T47D (cell line): ENCODE results near the gene AGER.
A peak's percentile ranks its signal among the peaks of the same experiment; 100 is the strongest.
"Not testable (repeated sequence)": the region's sequence is repeated elsewhere in the genome, so short reads cannot be mapped to it uniquely, and the experiment has no call there.

Source experiments
- DNase-seq, 2 experiments: peaks; one replicate each; pipeline versions ENCODE4 v3.0.0 to v3.0.0-alpha.2; 2011 to 2012; ENCODE audit warnings: low read depth in 1 of 2, low spot score in 1 of 2
- JUND ChIP-seq: IDR thresholded peaks from 2 replicates; pipeline ENCODE4 v1.6.1; 2012; ENCODE audit warnings: low read depth
- in situ Hi-C: cut with HindIII; loops from 2 replicates; pipeline ENCODE4 v1.10.0; 2016; ENCODE audit warnings: low sequenced_read_pairs, low pct_unique_long_range_greater_than_20kb

The AGER gene

DNA sequence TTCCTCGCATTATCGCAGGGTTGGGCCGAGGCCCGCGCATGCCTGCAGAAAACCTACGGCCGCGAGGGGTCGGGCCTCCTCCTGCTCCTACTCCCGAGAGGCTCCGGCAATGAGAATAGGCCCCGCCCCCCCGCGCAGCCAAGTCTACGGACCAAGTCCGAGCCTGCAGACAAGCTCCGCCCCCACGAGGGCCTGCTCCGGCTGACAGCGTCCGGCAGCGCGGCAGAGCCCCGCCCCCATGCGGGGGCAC lies 11.5 kb upstream of the AGER start:
- peak; percentile 88 to 100 for DNase-seq
- TF ChIP-seq JUND: no peak
- in situ Hi-C loops: no loop called here

DNA sequence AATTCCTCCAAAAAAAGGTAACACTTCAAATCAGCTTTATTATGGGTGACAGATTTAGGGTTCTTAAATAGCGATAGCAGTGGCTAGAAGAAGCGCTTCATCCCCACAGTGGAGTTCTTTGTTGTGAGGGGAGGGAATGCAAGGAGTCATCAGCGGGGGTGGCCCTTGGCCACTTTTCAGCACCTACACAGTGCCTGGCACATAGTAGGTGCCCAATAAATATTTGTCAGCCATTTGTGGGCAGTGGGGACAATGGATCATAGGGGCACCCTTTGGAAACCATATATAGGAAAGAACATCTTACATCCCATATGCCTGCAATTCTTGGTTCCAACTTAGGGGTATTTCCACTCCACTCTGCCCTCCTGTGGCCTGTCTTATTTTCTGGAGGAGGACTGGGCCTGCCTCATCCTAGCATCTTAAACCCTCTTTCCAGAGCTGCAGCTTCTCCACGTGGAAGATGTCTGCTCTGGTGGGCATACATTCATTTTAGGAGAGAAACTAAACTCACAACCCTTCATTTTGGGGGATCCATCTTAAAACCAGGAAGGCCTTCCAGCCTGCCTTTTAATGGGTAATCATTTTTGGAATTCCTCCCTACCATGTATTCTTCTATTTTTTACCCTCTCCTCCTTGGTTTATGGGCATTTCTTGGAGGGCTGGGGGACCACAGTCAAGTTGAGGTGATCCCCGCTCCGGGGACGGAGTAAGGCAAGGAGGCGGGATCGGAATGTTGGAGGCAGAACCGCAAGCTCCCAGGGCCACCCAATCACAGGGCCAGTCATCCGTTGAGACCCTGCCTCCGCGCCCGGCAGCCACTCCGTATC lies 11.0 kb upstream of the AGER start:
- in situ Hi-C loops: no loop called here
- peak in 1 of 2 experiments; percentile 80 for DNase-seq
- TF ChIP-seq JUND: no peak

DNA sequence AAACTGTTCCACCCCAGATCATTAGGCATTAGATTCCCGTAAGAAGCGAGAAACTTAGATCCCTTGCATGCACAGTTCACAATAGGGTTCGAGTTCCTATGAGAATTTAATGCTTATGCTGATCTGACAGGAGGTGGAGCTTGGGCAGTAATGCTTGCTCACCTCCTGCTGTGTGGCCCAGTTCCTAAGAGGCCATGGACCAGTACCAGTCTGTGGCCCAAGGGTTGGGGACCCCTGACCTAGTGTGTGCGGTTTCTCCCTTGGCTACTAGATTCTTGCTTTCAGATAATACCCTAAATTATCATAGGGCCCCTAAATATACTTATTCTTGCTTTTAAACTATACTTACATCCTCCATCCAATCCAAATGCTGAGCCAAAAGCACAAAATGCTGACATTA lies 10.3 kb upstream of the AGER start:
- TF ChIP-seq JUND: no peak
- no peak for DNase-seq
- in situ Hi-C loops: no loop called here

DNA sequence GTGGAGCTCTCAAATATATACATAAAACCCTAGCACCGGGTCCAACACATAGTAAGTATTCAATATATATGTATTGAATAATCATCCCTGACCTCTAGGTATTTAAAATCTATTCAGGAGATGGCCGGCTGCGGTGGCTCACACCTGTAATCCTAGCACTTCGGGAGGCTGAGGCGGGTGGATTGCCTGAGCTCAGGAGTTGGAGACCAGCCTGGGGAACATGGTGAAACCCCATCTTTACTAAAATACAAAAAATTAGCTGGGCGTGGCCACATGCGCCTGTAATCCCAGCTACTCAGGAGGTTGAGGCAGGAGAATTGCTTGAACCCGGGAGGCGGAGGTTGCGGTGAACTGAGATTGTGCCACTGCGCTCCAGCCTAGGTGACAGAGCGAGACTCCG lies 9.0 kb upstream of the AGER start:
- in situ Hi-C loops, DNase-seq: not testable (repeated sequence)

DNA sequence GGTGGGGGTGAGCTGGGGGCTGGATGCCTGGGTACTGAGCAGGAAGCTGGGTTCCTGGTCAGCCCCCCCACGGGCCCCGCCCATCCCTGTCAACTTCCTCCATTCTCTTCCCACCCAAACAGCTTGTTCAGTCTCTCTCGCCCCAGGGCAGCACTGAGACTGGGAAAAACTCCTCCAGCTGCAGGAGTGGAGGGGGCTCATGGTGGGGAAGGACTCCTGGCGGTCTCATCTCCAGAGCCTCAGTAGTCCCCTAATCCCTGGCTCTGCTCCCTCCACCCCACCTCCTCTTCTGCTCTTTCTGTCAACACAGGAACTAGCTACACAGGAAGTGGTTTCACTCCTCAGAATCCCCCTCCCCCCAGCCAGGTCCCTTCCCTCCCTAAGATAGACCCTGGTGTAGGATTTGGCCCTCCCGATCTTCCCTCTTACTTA lies 8.6 kb upstream of the AGER start, which contains the start of gene GPSM3:
Gene GPSM3, minus strand, starts transcription at position 36 of the 432 bp plus-strand sequence. CDS start 130 bp downstream, outside the sequence.
- in situ Hi-C loops: no loop called here
- DNase-seq: no peak
- TF ChIP-seq JUND: no peak

DNA sequence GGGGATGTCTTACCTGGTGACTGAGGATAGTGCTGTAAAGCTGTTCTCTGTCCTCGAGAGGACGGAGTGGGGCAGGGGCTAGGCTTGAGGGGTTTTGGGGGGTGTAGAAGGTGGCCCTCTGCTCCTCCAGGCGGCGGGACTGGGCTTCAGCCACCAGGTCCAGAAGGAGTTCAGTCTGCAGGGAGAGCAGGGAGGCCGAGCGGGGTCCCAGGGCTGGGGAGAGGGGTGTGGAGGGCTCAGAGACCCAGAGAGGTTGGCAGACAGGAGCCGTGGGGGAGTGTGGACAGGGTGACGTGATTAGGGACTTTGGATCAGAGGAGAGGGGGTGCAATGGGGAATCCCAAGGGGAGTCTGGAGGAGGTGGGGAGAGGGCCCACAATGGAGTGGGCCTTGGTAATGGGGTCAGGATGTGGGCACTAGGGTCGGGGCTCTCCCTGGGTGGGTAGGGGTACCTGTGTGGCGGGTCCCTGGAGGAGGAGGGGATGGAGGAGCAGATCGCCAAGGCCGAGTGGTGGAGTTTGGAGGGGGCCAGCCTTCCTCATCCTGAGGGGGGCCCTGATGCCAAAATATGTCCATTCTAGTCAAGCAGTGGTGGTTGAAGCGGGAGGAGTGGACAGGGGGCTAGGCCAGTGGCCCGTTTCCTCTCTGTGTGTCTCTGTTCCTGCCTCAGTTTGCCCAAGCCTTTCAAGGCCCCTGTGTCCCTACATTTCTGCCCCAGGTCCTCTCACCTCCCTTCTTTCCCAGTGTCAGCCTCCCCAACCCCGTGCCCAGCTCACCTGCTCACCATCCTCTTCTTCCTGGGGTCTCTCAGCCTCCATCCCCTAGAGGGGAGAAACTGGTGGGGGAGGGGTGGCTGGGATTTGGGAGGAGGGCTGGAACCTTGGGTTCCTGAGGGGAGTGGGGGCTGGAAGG lies 7.9 kb upstream of the AGER start:
- TF ChIP-seq JUND: no peak
- in situ Hi-C loops: no loop called here
- no peak for DNase-seq

DNA sequence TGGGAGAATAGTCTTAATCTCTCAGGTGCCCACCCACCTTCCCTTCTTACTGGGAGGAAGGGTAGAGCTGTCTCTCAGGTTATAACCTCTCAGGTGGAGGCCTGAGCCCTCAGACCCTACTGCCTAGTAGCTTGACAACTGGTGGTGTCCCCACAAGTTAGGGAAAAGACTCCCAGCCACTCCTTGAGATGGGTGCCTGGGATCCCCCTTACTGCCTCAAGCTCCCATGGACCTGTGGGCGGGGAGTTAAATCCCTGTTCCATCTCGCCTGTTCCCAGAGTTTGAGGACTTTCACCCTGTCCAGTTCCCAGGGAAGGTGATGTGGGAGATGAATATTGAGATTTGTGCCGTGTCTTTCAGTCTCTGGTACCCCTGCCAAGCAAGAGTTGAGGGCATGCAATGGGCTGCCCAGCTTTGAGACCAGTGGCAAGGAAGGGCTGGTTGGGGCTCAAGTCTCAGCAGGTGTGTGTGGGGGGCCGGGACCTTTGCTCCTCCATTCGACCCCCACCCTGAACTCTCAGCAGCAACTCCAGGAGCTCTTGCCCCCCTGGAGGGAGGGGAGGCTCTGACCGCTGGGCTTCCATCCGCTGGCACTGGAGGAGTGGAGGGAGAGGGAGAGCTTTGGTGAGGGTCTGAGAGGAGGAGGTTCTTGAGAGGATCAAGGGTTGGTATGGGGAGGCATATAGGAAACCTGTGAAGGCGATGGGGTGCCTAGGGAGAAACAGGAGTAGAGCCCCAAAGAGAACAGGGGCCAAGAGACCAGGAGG lies 7.0 kb upstream of the AGER start:
- DNase-seq: no peak
- in situ Hi-C loops: no loop called here
- no peak for TF ChIP-seq JUND

DNA sequence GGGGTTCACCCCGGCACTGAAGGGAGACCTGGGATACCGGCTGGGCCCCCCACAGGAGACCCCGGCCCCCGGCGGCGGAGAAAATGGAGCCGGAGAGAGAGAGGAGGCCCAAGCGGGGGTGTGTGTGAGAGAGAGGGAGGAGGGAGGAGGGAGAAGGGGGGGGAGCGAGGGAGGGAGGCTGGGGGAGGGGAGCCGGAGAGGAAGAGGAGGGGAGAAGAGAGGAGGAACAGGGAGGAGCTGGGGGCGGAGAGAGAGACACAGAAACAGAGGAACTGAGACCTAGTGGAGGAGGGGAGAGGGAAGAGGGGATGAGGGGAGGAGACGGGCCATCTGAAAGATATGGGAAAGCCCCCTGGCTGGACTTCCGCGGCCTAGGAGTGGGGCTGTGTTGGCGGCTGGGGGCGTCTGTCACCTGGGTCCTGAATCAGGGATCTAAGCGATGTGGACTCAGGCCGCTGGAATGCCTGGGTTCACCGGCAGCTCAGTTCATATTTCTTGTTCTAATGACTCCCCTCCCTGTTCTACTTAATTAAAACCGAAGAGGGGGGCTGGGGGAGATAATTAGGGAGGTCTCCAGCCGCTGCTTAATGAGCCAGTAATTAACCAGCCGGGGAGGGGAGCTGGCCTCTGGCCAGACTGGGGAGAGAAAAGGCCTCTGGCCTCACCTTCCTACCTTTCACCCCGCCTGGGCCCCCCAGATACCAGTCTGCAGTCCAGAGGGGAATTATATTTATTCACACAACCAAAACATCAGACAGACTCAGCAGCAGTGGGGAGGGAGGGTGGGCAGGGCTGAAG lies 6.2 kb upstream of the AGER start, which contains the start of gene PBX2:
Gene PBX2, minus strand, starts transcription at position 149 of the 798 bp plus-strand sequence. CDS start 287 bp downstream, outside the sequence.
- in situ Hi-C loops: no loop called here
- no peak for TF ChIP-seq JUND
- DNase-seq: peak; percentile 62 to 93

DNA sequence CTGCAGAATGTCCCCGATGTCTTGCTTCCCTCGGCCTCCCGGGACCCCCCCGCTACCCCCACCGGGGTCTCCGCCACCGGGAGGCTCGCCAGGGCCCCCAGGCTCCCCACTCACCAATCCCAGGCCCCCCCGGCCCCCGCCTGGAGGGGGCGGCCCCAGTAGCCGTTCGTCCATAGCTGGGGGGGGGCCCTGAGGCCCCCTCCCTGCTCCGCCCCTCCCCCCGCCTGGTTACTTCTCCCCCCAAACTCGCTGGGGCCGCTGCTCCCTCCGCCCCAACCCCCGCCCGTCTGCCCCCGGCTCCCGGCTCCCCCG lies 5.6 kb upstream of the AGER start:
- no peak for TF ChIP-seq JUND
- in situ Hi-C loops: no loop called here
- DNase-seq: no peak

DNA sequence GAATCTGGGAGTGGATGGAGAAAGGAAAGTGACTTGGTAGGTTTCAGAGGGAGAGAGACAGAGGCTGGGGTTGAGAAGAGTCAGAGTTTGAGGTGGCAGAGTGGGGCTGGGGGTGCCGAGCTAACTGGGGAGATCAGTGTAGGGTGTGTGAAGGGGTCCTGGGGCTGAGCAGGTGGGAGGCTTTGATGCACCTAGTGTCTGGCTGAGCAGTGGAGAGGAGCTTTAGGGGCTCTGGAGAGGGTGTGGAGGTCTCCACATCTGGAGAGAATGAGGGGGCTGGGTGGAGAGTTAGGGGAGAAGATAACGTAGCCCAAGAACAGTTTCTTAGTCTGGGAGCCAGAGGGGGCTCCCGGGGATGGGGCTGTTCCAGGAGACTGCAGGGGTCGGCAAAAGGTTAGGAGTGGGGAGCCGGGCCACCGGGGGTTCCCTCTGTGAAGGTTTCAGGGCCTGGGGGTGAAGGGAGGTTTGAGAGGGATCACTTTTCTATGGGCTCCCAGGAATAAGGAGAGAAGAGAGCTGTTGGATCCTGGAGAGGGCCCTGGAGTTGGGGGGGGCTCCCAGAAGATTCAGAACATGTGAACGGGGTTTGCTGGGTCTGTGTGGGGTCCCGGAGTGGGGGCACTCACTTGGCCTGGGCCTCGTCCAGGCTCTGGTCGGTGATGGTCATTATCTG lies 5.2 kb upstream of the AGER start:
- in situ Hi-C loops: no loop called here
- no peak for DNase-seq
- no peak for TF ChIP-seq JUND

DNA sequence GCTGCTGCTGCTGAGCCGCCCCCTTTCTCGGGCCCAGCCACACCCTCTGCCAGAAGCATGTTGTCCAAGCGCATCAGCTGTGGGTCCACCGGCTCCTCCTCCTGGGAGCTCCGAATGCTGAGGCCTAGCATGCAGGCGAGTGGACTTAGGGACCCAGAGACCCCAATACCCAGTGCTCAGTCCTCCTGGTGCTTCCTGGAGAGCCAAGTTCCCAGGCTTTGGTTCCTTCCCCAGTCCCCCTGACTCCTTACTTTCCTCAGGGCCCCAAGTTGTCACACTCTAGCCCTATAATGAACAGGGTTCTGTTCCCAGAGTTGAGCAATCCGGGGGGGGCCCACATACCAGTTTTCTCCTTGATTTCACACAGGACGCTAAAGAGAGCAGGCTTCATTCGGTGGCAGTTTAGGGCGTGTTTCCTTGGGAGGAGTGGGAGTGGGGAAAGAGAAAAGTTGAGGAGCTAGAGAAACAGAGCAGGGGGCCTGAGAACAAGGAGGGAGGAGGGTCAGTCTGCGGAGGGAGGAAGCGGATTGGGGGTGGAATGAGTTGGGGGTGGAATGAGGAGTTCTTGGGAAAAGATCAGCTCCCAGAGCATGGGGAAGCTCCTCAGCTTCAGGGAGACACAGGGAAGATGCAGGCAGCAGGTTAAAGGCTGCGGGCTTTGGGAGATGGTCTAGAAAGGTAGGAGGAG lies 4.5 kb upstream of the AGER start:
- no peak for TF ChIP-seq JUND
- in situ Hi-C loops: no loop called here
- DNase-seq: no peak

DNA sequence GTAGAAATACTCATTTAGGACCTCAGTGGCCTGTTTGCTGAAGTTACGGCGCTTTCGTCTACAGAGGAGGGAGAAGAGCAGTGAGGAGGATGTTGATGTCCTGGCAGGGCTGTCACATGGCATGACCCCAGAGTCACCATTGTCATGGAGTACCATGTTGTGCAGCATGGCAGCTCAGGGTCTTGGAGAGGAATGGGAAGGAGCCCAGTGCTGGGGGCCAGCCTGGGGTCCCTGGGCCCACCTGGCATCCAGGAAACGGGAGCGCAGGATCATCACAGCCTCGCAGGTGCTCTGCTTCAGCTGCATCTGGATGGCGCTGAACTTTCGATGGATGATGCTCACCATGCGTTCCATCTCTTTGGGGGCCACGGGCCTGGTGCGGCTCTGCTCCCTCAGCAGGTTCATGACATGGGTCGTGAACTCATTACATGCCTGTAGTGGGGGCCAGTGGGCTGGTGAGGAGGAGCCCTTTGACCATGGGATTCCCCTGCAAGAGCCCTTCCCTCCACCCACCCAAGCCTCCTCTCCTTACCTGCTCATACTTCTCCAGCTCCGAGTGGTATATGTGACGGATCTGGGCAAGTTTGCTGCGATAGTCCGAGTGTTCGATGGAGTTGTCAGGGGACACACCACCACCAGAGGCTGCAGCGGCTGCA lies 3.8 kb upstream of the AGER start:
- in situ Hi-C loops: not testable (repeated sequence)

More for the DNA sequence above, 3.8 kb upstream of the AGER start:
- not testable (repeated sequence) for DNase-seq
